GM23338 (cell line): ENCODE data around the gene MYH10. TPM values are rescaled to one million over a fixed set of nuclear protein-coding genes. Genes with fewer than 3 reads are reported as not detected.

Experiments used
- ATAC-seq: fragments of 200-7000 bp; cut with Tn5 transposase; 3 replicates; pipeline ENCODE4 v1.9.1; 2020
- DNase-seq: peaks from one replicate; pipeline ENCODE4 v3.0.0-alpha.2; 2015; ENCODE audit warnings: low spot score
- H2AFZ ChIP-seq: fragments of 200-600 bp; sonication (generic); 2 replicates; pipeline ENCODE4 v1.8.0; 2016; ENCODE audit warnings: antibody characterized with exemption, mild to moderate bottlenecking, moderate library complexity
- H3F3A ChIP-seq: fragments of 200-600 bp; sonication (generic); replicated peaks from 2 replicates; pipeline ENCODE4 v1.8.0; 2017; ENCODE audit warnings: antibody characterized with exemption, mixed run types, low read depth
- H3K27ac ChIP-seq: fragments of 200-600 bp; sonication (generic); 2 replicates; pipeline ENCODE4 v1.6.1; 2016; ENCODE audit warnings: low read depth
- H3K27me3 ChIP-seq: fragments of 200-600 bp; sonication (generic); 2 replicates; pipeline ENCODE4 v1.8.0; 2016; ENCODE audit warnings: mild to moderate bottlenecking, mixed run types, moderate library complexity; ENCODE audit not compliant: insufficient read depth
- H3K36me3 ChIP-seq: fragments of 200-600 bp; sonication (generic); 2 replicates; pipeline ENCODE4 v1.8.0; 2016; ENCODE audit warnings: mild to moderate bottlenecking; ENCODE audit not compliant: insufficient read depth
- H3K4me1 ChIP-seq: fragments of 200-600 bp; sonication (generic); 2 replicates; pipeline ENCODE4 v1.8.0; 2016; ENCODE audit warnings: mild to moderate bottlenecking, moderate library complexity; ENCODE audit not compliant: insufficient read depth
- H3K4me2 ChIP-seq: fragments of 200-600 bp; sonication (generic); 2 replicates; pipeline ENCODE4 v1.7.1; 2017; ENCODE audit warnings: mixed run types
- H3K4me3 ChIP-seq: fragments of 200-600 bp; sonication (generic); 2 replicates; pipeline ENCODE4 v1.6.1; 2016; ENCODE audit warnings: mixed run types
- H3K79me2 ChIP-seq: fragments of 200-600 bp; sonication (generic); replicated peaks from 2 replicates; pipeline ENCODE4 v1.8.0; 2017; ENCODE audit warnings: mild to moderate bottlenecking; ENCODE audit not compliant: insufficient read depth
- H3K9me2 ChIP-seq: fragments of 200-600 bp; sonication (generic); 2 replicates; pipeline ENCODE4 v1.8.0; 2017; ENCODE audit not compliant: insufficient read depth
- H4K20me1 ChIP-seq: fragments of 200-600 bp; sonication (generic); replicated peaks from 2 replicates; pipeline ENCODE4 v1.8.0; 2017; ENCODE audit warnings: mild to moderate bottlenecking; ENCODE audit not compliant: insufficient read depth
- H3K27ac Mint-ChIP-seq: 2 replicates; pipeline ENCODE4 v1.8.0; 2020; ENCODE audit warnings: inconsistent platforms, mild to moderate bottlenecking, moderate library complexity, mixed read lengths
- H3K27me3 Mint-ChIP-seq: 3 replicates; pipeline ENCODE4 v1.8.0; 2022; ENCODE audit warnings: low read depth, mild to moderate bottlenecking, moderate library complexity, mixed read lengths, inconsistent platforms; ENCODE audit not compliant: insufficient read depth, poor library complexity
- H3K36me3 Mint-ChIP-seq: 3 replicates; pipeline ENCODE4 v1.8.0; 2021; ENCODE audit warnings: low read depth, mild to moderate bottlenecking, inconsistent platforms, moderate library complexity, mixed read lengths
- H3K4me1 Mint-ChIP-seq: 3 replicates; pipeline ENCODE4 v1.8.0; 2020; ENCODE audit warnings: mild to moderate bottlenecking, inconsistent platforms, mixed read lengths
- H3K4me3 Mint-ChIP-seq: 3 replicates; pipeline ENCODE4 v1.8.0; 2021; ENCODE audit warnings: moderate library complexity, mild to moderate bottlenecking, inconsistent platforms, mixed read lengths
- H3K9me3 Mint-ChIP-seq: 3 replicates; pipeline ENCODE4 v1.8.0; 2020; ENCODE audit warnings: moderate library complexity, mild to moderate bottlenecking, inconsistent platforms, mixed read lengths
- CREB1 ChIP-seq: fragments of 250-450 bp; sonication (Bioruptor Pico); IDR thresholded peaks from 2 replicates; pipeline ENCODE4 v1.5.0; 2020; ENCODE audit warnings: low read depth, mild to moderate bottlenecking, moderate library complexity
- EZH2 ChIP-seq: fragments of 200-600 bp; sonication (generic); IDR thresholded peaks from one replicate; pipeline ENCODE4 v1.8.0; 2017; ENCODE audit warnings: antibody characterized with exemption, mild to moderate bottlenecking, low read depth; ENCODE audit not compliant: unreplicated experiment
- EZH2phosphoT487 ChIP-seq: fragments of 200-600 bp; sonication (generic); IDR thresholded peaks from one replicate; pipeline ENCODE4 v1.8.1; 2018; ENCODE audit warnings: antibody characterized with exemption; ENCODE audit not compliant: unreplicated experiment
- JUNB ChIP-seq: IDR thresholded peaks from one replicate; pipeline ENCODE4 v1.6.1; 2016; ENCODE audit warnings: antibody characterized with exemption; ENCODE audit not compliant: unreplicated experiment
- POLR2AphosphoS5 ChIP-seq: IDR thresholded peaks from 2 replicates; pipeline ENCODE4 v1.6.1; 2016; ENCODE audit warnings: antibody characterized with exemption, low read depth
- ZNF114 ChIP-seq: fragments of 250-450 bp; sonication (Bioruptor Pico); IDR thresholded peaks from 2 replicates; pipeline ENCODE4 v1.5.0; 2020; ENCODE audit warnings: mild to moderate bottlenecking, moderate library complexity
- ZNF331 ChIP-seq: fragments of 250-450 bp; sonication (Bioruptor Pico); IDR thresholded peaks from 2 replicates; pipeline ENCODE4 v1.5.0; 2020; ENCODE audit warnings: low read depth, mild to moderate bottlenecking, moderate library complexity
- ZNF462 ChIP-seq: fragments of 250-450 bp; sonication (Bioruptor Pico); IDR thresholded peaks from 2 replicates; pipeline ENCODE4 v1.5.0; 2020; ENCODE audit warnings: mild to moderate bottlenecking, moderate library complexity
- polyA plus RNA-seq: library from polyadenylated mRNA; unstranded; fragments of >200 nt; fragmentation: Nextera tagmentation; extraction: Ambion mirVana; gene quantifications from 2 replicates; pipeline ENCODE4 v1.2.1, GENCODE V29; 2016
- total RNA-seq: library from RNA; depleted of rRNA; stranded (reverse); fragments of >200 nt; shearing (Covaris generic); gene quantifications from 2 replicates; pipeline ENCODE4 v1.2.3, GENCODE V29; 2014
- TF ChIP-seq, protein P1 (sequence below), 2 experiments: fragments of 200-600 bp in 1 of 2; sonication (generic) in 1 of 2; conservative IDR thresholded peaks; 2 replicates each; pipeline versions ENCODE4 v1.5.1 to v1.6.1; 2016 to 2017; ENCODE audit warnings: antibody characterized with exemption in 2 of 2, low read depth in 2 of 2, mild to moderate bottlenecking in 2 of 2, moderate library complexity in 1 of 2
- TF ChIP-seq, protein P2 (sequence below): IDR thresholded peaks from one replicate; pipeline ENCODE4 v1.6.1; 2018; ENCODE audit warnings: antibody characterized with exemption; ENCODE audit not compliant: unreplicated experiment

The MYH10 gene
- total and polyA plus RNA-seq, 2 experiments from 2014 or later = 89.5 to 230 TPM

DNA sequence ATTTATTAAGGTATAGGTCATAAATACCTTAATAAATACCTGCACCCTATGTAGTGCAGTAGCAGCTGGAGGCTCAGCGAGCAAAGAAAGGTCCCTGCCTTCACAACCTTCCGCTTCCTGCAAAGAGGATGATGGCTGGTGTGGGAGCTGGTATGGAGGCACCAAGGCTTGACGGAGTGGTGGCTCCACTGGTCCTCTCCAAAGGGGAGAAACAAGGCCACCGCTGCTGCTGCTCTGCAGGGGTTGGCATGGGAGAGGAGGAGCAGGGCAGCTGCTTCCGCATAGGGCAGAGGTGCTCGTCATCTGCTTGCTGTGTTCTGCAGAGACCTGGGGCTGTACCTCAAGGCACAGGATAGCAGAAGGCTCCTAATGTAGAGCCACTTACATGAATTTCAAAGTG, 142.0 kb downstream of the MYH10 start:
- peaks cover 93% of the 10 kb centered on the region for H3K36me3 Mint-ChIP-seq
- H3K79me2 ChIP-seq = no peaks in the 10 kb centered on the region; the same call in 1 of the 2 replicates
- no peaks in the 10 kb centered on the region for H3K4me1 Mint-ChIP-seq
- no peaks in the 10 kb centered on the region for H3K27me3 ChIP-seq
- TF ChIP-seq, protein P1, sequence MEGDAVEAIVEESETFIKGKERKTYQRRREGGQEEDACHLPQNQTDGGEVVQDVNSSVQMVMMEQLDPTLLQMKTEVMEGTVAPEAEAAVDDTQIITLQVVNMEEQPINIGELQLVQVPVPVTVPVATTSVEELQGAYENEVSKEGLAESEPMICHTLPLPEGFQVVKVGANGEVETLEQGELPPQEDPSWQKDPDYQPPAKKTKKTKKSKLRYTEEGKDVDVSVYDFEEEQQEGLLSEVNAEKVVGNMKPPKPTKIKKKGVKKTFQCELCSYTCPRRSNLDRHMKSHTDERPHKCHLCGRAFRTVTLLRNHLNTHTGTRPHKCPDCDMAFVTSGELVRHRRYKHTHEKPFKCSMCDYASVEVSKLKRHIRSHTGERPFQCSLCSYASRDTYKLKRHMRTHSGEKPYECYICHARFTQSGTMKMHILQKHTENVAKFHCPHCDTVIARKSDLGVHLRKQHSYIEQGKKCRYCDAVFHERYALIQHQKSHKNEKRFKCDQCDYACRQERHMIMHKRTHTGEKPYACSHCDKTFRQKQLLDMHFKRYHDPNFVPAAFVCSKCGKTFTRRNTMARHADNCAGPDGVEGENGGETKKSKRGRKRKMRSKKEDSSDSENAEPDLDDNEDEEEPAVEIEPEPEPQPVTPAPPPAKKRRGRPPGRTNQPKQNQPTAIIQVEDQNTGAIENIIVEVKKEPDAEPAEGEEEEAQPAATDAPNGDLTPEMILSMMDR (conservative IDR thresholded peaks at IDR 0.05; ENCODE audit: low read depth in 2 of 2) = no peak
- TF ChIP-seq ZNF114 (CRISPR knock-in tag) (no peak), EZH2 (no peak), POLR2AphosphoS5 (no peak), ZNF331 (CRISPR knock-in tag) (no peak), EZH2phosphoT487 (no peak), CREB1 (CRISPR knock-in tag) (no peak), JUNB (no peak), ZNF462 (no peak)
- TF ChIP-seq, protein P2, sequence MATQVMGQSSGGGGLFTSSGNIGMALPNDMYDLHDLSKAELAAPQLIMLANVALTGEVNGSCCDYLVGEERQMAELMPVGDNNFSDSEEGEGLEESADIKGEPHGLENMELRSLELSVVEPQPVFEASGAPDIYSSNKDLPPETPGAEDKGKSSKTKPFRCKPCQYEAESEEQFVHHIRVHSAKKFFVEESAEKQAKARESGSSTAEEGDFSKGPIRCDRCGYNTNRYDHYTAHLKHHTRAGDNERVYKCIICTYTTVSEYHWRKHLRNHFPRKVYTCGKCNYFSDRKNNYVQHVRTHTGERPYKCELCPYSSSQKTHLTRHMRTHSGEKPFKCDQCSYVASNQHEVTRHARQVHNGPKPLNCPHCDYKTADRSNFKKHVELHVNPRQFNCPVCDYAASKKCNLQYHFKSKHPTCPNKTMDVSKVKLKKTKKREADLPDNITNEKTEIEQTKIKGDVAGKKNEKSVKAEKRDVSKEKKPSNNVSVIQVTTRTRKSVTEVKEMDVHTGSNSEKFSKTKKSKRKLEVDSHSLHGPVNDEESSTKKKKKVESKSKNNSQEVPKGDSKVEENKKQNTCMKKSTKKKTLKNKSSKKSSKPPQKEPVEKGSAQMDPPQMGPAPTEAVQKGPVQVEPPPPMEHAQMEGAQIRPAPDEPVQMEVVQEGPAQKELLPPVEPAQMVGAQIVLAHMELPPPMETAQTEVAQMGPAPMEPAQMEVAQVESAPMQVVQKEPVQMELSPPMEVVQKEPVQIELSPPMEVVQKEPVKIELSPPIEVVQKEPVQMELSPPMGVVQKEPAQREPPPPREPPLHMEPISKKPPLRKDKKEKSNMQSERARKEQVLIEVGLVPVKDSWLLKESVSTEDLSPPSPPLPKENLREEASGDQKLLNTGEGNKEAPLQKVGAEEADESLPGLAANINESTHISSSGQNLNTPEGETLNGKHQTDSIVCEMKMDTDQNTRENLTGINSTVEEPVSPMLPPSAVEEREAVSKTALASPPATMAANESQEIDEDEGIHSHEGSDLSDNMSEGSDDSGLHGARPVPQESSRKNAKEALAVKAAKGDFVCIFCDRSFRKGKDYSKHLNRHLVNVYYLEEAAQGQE = no peak
- H3K4me2 ChIP-seq = no peak overlapping the region
- no peak overlapping the region for H2AFZ ChIP-seq
- H3F3A ChIP-seq = 0 out of 2 replicates have a peak, but pooled peaks cover 3% of the 10 kb centered on the region
- peaks cover 7% of the 10 kb centered on the region for H3K27me3 Mint-ChIP-seq
- peaks cover 84% of the 10 kb centered on the region for H3K36me3 ChIP-seq
- DNase-seq = no peak
- peaks cover 4% of the 10 kb centered on the region for H4K20me1 ChIP-seq
- H3K4me3 ChIP-seq = no peak overlapping the region
- H3K9me2 ChIP-seq = no peaks in the 10 kb centered on the region
- H3K4me1 ChIP-seq = no peaks in the 10 kb centered on the region
- no peak overlapping the region for H3K27ac Mint-ChIP-seq
- H3K9me3 Mint-ChIP-seq = no peaks in the 10 kb centered on the region
- no peak overlapping the region for H3K27ac ChIP-seq
- ATAC-seq = no peak
- no peak overlapping the region for H3K4me3 Mint-ChIP-seq
